ENCODE results near the gene C10orf90. TPM values are rescaled to one million over a fixed set of nuclear protein-coding genes. Genes with fewer than 3 reads are reported as not detected.

Gene C10orf90
- total RNA-seq, 1 donor from 2014 or later: not detected

DNA sequence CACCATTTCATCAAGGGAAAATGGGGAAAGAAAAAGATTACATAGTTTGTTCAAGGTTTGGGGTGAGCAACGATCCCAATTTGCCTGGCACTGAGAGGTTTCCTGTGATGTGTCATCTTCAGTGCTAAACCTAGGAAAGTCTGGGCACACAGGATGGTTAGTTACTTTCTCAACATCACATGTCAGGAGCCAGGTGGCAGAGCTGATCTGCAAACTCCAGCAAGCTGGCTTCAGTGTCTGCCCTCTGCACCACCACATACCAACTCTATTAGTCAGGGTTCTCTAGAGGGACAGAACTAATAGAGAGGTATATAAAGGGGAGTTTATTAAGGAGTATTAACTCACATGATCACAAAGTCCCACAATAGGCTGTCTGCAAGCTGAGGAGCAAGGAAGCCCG lies 293.5 kb downstream of the C10orf90 start:
- Mint-ChIP-seq H3K27me3 (no peaks in the 10 kb centered on the region), H3K27ac (no peak overlapping the region), H3K4me3 (no peak overlapping the region), H3K9me3 (peaks cover 8% of the 10 kb centered on the region), H3K36me3 (ENCODE audit: low read depth) (no peaks in the 10 kb centered on the region), H3K4me1 (no peaks in the 10 kb centered on the region)
- CTCF ChIA-PET: no interaction called here
- ATAC-seq (ENCODE audit: low read depth) (no peak), DNase-seq (no peak)
- POLR2A ChIA-PET: no interaction called here
- TF ChIP-seq, protein P1, sequence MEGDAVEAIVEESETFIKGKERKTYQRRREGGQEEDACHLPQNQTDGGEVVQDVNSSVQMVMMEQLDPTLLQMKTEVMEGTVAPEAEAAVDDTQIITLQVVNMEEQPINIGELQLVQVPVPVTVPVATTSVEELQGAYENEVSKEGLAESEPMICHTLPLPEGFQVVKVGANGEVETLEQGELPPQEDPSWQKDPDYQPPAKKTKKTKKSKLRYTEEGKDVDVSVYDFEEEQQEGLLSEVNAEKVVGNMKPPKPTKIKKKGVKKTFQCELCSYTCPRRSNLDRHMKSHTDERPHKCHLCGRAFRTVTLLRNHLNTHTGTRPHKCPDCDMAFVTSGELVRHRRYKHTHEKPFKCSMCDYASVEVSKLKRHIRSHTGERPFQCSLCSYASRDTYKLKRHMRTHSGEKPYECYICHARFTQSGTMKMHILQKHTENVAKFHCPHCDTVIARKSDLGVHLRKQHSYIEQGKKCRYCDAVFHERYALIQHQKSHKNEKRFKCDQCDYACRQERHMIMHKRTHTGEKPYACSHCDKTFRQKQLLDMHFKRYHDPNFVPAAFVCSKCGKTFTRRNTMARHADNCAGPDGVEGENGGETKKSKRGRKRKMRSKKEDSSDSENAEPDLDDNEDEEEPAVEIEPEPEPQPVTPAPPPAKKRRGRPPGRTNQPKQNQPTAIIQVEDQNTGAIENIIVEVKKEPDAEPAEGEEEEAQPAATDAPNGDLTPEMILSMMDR (IDR thresholded peaks at IDR 0.05): no peak
- intact Hi-C loops (cut with micrococcal nuclease): no loop called here

DNA sequence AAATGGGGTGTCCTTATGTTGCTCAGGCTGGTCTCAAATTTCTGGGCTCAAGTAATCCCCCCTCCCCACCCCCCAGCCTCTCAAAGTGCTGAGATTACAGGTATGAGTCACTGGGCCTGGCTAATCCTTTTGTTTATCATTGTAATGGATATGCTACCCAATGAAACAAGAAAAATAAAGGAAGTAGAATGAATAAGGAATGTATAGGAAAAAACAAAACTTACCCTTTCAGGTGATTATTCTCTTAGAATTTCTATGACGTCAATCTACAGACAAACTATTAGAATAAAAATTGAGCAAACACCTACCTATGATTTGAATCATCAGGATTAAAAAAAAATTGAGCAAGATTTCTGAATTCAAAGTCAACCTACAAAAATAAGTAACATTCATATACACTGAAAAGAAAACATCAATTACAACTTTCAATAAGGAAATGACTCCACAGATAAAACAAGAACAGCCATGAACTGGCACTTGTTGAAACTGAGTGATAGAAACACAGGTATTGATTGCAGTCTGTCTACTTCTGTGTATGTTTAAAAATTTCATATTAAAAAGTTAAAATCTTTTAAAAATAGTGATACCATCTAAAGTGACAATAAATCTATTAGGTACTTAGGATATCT lies 294.5 kb downstream of the C10orf90 start:
- Mint-ChIP-seq H3K4me3 (no peak overlapping the region), H3K9me3 (peaks cover 8% of the 10 kb centered on the region), H3K4me1 (no peaks in the 10 kb centered on the region), H3K27ac (no peak overlapping the region), H3K36me3 (ENCODE audit: low read depth) (no peaks in the 10 kb centered on the region), H3K27me3 (no peaks in the 10 kb centered on the region)
- intact Hi-C loops (cut with micrococcal nuclease): no loop called here
- CTCF ChIA-PET: no interaction called here
- POLR2A ChIA-PET: no interaction called here
- DNase-seq: no peak
- TF ChIP-seq, protein P1 (IDR thresholded peaks at IDR 0.05): no peak
- ATAC-seq (ENCODE audit: low read depth): no peak

DNA sequence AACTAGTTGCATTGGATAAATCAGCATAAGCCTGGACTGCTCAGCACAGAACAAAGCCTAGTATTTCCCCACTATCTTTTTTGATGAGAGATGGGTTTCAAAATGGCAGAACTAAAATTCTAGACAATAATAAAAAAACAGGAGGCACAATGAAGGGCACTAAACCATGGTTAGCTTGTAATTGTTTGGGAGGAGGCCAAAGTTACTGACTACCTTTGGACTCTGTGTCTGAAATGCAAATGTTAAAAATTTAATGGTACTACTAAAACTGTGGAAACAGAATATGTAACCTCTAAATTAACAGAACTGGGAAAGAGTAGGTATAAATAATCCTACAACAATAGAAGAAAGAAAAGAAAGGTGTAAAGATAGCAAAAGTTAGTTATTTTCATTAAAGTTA lies 295.2 kb downstream of the C10orf90 start:
- Mint-ChIP-seq H3K4me1 (no peaks in the 10 kb centered on the region), H3K36me3 (ENCODE audit: low read depth) (no peaks in the 10 kb centered on the region), H3K27ac (no peak overlapping the region), H3K9me3 (peaks cover 8% of the 10 kb centered on the region), H3K4me3 (no peak overlapping the region), H3K27me3 (no peaks in the 10 kb centered on the region)
- ATAC-seq (ENCODE audit: low read depth) (no peak), DNase-seq (no peak)
- intact Hi-C loops (cut with micrococcal nuclease): no loop called here
- ChIA-PET POLR2A (no interaction called here), CTCF (no interaction called here)
- TF ChIP-seq, protein P1 (IDR thresholded peaks at IDR 0.05): no peak

Other genes with a start within 250 kb of the C10orf90 start
- not detected in 2 replicates for gene DOCK1, start 234.7 kb upstream of the C10orf90 start, total RNA-seq